Endodermal cell (in vitro differentiated cells): ENCODE data around the gene CAMTA1. TPM values are rescaled to one million over a fixed set of nuclear protein-coding genes. Genes with fewer than 3 reads are reported as not detected.

Source experiments
- DNase-seq: peaks from one replicate; pipeline ENCODE4 v3.0.0-alpha.2; 2017
- H3K27ac ChIP-seq: 2 replicates; pipeline ENCODE4 v1.5.1; 2013; ENCODE audit warnings: mild to moderate bottlenecking, low read depth, low read length, moderate library complexity
- H3K27me3 ChIP-seq: 2 replicates; pipeline ENCODE4 v1.6.1; 2013; ENCODE audit warnings: mild to moderate bottlenecking, low read length, moderate library complexity; ENCODE audit not compliant: insufficient read depth, control insufficient read depth, poor library complexity, severe bottlenecking
- H3K36me3 ChIP-seq: 2 replicates; pipeline ENCODE4 v1.7.0; 2013; ENCODE audit warnings: mild to moderate bottlenecking, low read length, moderate library complexity; ENCODE audit not compliant: control insufficient read depth, insufficient read depth
- H3K4me1 ChIP-seq: one replicate; pipeline ENCODE4 v1.7.0; 2013; ENCODE audit warnings: low read length; ENCODE audit not compliant: control insufficient read depth, insufficient read depth
- H3K4me3 ChIP-seq: 2 replicates; pipeline ENCODE4 v1.5.1; 2013; ENCODE audit warnings: mild to moderate bottlenecking, low read length, moderate library complexity
- H3K9ac ChIP-seq: 2 replicates; pipeline ENCODE4 v1.6.1; 2013; ENCODE audit warnings: mild to moderate bottlenecking, low read length, moderate library complexity; ENCODE audit not compliant: poor library complexity, severe bottlenecking; ENCODE audit errors: extremely low read depth
- H3K9me3 ChIP-seq: 2 replicates; pipeline ENCODE4 v1.6.1; 2013; ENCODE audit warnings: mild to moderate bottlenecking, low read length, moderate library complexity; ENCODE audit not compliant: control insufficient read depth
- H3K27ac Mint-ChIP-seq: 2 replicates; pipeline ENCODE4 v1.8.0; 2020; ENCODE audit warnings: mixed read lengths
- H3K27me3 Mint-ChIP-seq: 2 replicates; pipeline ENCODE4 v1.8.0; 2021; ENCODE audit warnings: mild to moderate bottlenecking, mixed read lengths; ENCODE audit not compliant: insufficient read depth
- H3K36me3 Mint-ChIP-seq: 2 replicates; pipeline ENCODE4 v1.8.0; 2020; ENCODE audit warnings: low read depth, mixed read lengths
- H3K4me1 Mint-ChIP-seq: 2 replicates; pipeline ENCODE4 v1.8.0; 2020; ENCODE audit warnings: mixed read lengths
- H3K4me3 Mint-ChIP-seq: 2 replicates; pipeline ENCODE4 v1.8.0; 2020; ENCODE audit warnings: mild to moderate bottlenecking, moderate library complexity, mixed read lengths
- H3K9me3 Mint-ChIP-seq: 2 replicates; pipeline ENCODE4 v1.8.0; 2020; ENCODE audit warnings: mild to moderate bottlenecking, mixed read lengths
- WGBS, 2 experiments: methylation state at CpG; one replicate each; pipeline versions ENCODE4 v1.1.5 to v1.1.7; 2013; ENCODE audit warnings: missing lambda C conversion rate in 2 of 2, mixed read lengths in 1 of 2; ENCODE audit not compliant: insufficient coverage in 1 of 2, insufficient read length in 1 of 2; 5-methylcytosine and 5-hydroxymethylcytosine counted together
- total RNA-seq, 2 donors: library from RNA; stranded (reverse); fragmentation: NEBNext Ultra II Directional in 1 of 2; extraction: Animal tissue kit (Norgen Biotek cat#: 25700) in 1 of 2; gene quantifications; 2 replicates in 1 of 2; 3 replicates in 1 of 2; pipeline ENCODE4 v1.2.1, GENCODE V29; 2021
- TF ChIP-seq, protein P1 (sequence below): fragments of 200-600 bp; sonication (generic); conservative IDR thresholded peaks from 2 replicates; pipeline ENCODE4 v1.5.0; 2021; ENCODE audit warnings: antibody characterized with exemption, mild to moderate bottlenecking

Gene CAMTA1
- total RNA-seq, 2 donors from 2014 or later, result 123 to 137 TPM

- TF ChIP-seq, protein P1, sequence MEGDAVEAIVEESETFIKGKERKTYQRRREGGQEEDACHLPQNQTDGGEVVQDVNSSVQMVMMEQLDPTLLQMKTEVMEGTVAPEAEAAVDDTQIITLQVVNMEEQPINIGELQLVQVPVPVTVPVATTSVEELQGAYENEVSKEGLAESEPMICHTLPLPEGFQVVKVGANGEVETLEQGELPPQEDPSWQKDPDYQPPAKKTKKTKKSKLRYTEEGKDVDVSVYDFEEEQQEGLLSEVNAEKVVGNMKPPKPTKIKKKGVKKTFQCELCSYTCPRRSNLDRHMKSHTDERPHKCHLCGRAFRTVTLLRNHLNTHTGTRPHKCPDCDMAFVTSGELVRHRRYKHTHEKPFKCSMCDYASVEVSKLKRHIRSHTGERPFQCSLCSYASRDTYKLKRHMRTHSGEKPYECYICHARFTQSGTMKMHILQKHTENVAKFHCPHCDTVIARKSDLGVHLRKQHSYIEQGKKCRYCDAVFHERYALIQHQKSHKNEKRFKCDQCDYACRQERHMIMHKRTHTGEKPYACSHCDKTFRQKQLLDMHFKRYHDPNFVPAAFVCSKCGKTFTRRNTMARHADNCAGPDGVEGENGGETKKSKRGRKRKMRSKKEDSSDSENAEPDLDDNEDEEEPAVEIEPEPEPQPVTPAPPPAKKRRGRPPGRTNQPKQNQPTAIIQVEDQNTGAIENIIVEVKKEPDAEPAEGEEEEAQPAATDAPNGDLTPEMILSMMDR, result no peak
- peaks cover 29% of the 10 kb centered on the region for H3K27me3 Mint-ChIP-seq
- no peak overlapping the region for H3K27ac ChIP-seq
These were observed 773.2 kb downstream of the CAMTA1 start for GRCh38 chr1:7558481-7558880.

GRCh38 chr1:7558921-7559869, 773.9 kb downstream of the CAMTA1 start:
- no peak overlapping the region for H3K4me3 Mint-ChIP-seq
- peaks cover 3% of the 10 kb centered on the region for H3K9me3 Mint-ChIP-seq
- Histone ChIP-seq H3K4me3 (no peak overlapping the region), H3K27ac (no peak overlapping the region), H3K36me3 (no peaks in the 10 kb centered on the region), H3K27me3 (no peaks in the 10 kb centered on the region), H3K9ac (no peak overlapping the region), H3K4me1 (no peaks in the 10 kb centered on the region), H3K9me3 (no peaks in the 10 kb centered on the region)
- H3K4me1 Mint-ChIP-seq, result peaks cover 24% of the 10 kb centered on the region
- no peak for DNase-seq
- H3K36me3 Mint-ChIP-seq, result no peaks in the 10 kb centered on the region
- H3K27me3 Mint-ChIP-seq, result peaks cover 28% of the 10 kb centered on the region
- TF ChIP-seq, protein P1, result no peak
- no peak overlapping the region for H3K27ac Mint-ChIP-seq
- WGBS, 2 experiments, result 93 to 95% methylated on average over 13 to 24 of the region's 24 CpGs

More at GRCh38 chr1:7558481-7558880, 773.2 kb downstream of the CAMTA1 start:
- DNase-seq, result no peak
- H3K4me1 ChIP-seq, result no peaks in the 10 kb centered on the region
- no peak overlapping the region for H3K4me3 ChIP-seq
- H3K27me3 ChIP-seq, result no peaks in the 10 kb centered on the region
- H3K9me3 ChIP-seq, result no peaks in the 10 kb centered on the region
- H3K9me3 Mint-ChIP-seq, result peaks cover 3% of the 10 kb centered on the region
- H3K36me3 ChIP-seq, result no peaks in the 10 kb centered on the region
- H3K4me3 Mint-ChIP-seq, result no peak overlapping the region
- 95 to 98% methylated on average over 7 to 10 of the region's 10 CpGs for WGBS, 2 experiments
- peaks cover 24% of the 10 kb centered on the region for H3K4me1 Mint-ChIP-seq
- no peak overlapping the region for H3K27ac Mint-ChIP-seq
- no peak overlapping the region for H3K9ac ChIP-seq
- no peaks in the 10 kb centered on the region for H3K36me3 Mint-ChIP-seq

DNA sequence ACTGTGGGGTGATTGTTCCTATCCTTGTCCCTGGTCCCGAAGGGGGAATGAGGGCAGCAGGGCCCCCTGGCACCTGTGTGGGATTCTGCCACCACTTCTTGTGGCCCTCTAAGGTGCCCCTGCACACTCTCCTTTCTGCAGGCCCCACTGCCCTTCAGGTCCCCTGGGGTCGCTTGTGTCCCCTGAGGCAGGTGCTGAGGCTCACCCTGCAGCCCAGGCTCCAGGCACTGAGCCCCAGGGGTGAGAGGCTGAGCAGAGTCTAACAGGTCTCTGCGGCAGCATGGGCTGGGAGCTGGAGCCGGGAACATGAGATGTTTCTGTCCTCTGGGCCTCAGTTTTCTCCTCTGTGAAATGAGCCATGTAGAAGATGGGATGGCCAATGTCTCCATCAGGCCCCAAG, 774.9 kb downstream of the CAMTA1 start:
- H3K27ac Mint-ChIP-seq, result no peak overlapping the region
- H3K4me1 ChIP-seq, result no peaks in the 10 kb centered on the region

More for the DNA sequence above, 774.9 kb downstream of the CAMTA1 start:
- Histone ChIP-seq H3K4me3 (no peak overlapping the region), H3K27me3 (no peaks in the 10 kb centered on the region), H3K9ac (no peak overlapping the region), H3K9me3 (no peaks in the 10 kb centered on the region), H3K27ac (no peak overlapping the region), H3K36me3 (no peaks in the 10 kb centered on the region)
- Mint-ChIP-seq H3K9me3 (no peaks in the 10 kb centered on the region), H3K27me3 (peaks cover 23% of the 10 kb centered on the region), H3K36me3 (no peaks in the 10 kb centered on the region), H3K4me1 (peaks cover 15% of the 10 kb centered on the region), H3K4me3 (no peak overlapping the region)
- 89 to 91% methylated on average over 3 to 4 of the region's 4 CpGs for WGBS, 2 experiments
- DNase-seq, result no peak
- TF ChIP-seq, protein P1, result no peak
